M059J (cell line): ENCODE data around the gene ARHGAP42. TPM values are rescaled to one million over a fixed set of nuclear protein-coding genes. Genes with fewer than 3 reads are reported as not detected.

Source experiments
- DNase-seq: peaks from one replicate; pipeline ENCODE4 v3.0.0-alpha.2; 2012; ENCODE audit warnings: low read depth
- total RNA-seq: library from RNA; depleted of rRNA; stranded (reverse); fragments of >200 nt; shearing (Covaris generic); gene quantifications from 2 replicates; pipeline ENCODE4 v1.2.3, GENCODE V29; 2014

ARHGAP42 gene
- total RNA-seq, 1 experiment from 2014 or later, result 5.9 TPM

GRCh38 chr11:101019870-101020269 is 332.8 kb downstream of the ARHGAP42 start:
- no peak for DNase-seq

DNA sequence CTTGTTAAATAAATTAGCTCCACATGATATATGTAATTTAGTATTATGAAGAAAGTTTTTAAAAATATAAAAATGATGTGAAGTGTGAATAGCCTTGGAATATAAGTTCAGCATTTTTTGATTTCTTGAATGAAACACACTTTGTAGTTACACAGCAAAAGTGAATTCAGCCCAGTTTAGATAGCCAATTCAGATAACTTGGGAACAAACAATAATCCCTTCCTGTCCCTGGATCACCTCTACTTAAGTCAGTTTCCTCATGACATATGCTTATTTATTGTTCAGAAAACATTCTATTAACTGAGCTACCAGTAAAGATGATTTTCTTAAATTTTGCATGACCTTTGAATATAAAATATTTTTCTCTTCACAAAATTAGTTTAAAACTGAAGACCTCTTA is 335.2 kb downstream of the ARHGAP42 start:
- DNase-seq, result no peak

GRCh38 chr11:101028644-101029043 is 341.6 kb downstream of the ARHGAP42 start:
- no peak for DNase-seq

DNA sequence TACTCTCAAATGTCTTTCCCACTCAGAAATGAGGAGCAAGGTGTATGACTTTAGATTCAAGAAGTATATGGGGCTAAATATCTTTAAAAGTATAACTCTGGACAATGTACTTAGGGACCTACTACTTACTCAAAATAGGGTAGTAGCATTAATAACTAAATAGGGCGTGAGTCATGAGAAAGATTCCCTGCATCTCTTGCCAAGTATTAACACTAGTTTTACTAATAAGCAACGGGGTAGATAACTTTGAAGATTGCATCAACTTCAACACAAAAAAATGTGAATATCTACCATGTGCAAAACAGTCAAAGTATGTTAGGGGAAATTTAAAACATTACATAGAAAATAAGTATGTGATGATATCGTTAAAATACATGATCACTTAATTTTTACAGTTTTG is 342.9 kb downstream of the ARHGAP42 start:
- DNase-seq, result no peak

GRCh38 chr11:101030692-101031091 is 343.6 kb downstream of the ARHGAP42 start:
- no peak for DNase-seq

DNA sequence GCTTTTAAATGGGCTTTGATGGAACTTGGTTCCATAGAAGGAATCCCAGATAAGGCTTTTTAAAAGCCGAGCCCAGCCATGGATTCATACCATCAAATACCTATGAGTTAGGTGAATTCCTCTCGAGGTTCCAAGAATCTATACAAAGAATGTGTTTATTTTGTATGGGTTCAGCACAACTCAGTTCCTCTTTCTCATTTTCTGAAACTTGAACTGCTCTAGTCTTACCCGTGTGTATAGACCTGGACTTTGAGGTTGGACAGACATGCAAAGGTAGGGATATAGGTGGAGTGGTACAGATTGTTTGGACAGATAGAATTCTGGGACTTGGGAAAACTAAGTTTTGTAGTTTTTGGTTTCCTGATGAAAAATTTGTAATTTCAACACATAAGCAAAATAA is 344.6 kb downstream of the ARHGAP42 start:
- no peak for DNase-seq

GRCh38 chr11:101032991-101033390 is 345.9 kb downstream of the ARHGAP42 start:
- DNase-seq, result no peak

- no peak for DNase-seq
Observed at GRCh38 chr11:101034076-101034475, 347.0 kb downstream of the ARHGAP42 start.

DNA sequence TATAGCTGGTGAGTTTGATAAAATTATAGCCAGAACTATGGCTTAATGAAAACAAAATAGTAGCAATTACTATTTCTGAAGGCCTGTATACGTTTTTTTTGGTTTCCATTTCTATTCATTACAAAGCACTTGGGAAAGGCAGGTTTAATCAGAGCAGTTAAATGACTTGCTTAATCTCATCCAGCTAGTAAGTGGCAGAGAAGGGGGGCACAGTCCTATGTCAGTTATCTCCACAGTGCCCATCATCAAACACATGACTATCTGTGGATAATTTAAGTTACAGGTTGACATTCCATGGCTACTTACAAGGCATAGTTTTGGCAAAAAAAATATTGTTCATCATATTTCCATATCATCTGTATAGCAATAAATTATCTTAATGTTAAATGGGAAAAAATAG is 348.8 kb downstream of the ARHGAP42 start:
- no peak for DNase-seq
